HepG2 (cell line): ENCODE results near the gene KCNE4. TPM values are rescaled to one million over a fixed set of nuclear protein-coding genes. Genes with fewer than 3 reads are reported as not detected.

Experiments used
- ATAC-seq: fragments of 200-7000 bp; cut with Tn5 transposase; 3 replicates; pipeline ENCODE4 v1.9.1; 2020; ENCODE audit warnings: mild to moderate bottlenecking, moderate library complexity
- BruUV-seq: library from RNA; stranded (reverse); fragments of 400-500 nt; replicated peaks from 2 replicates; lab custom pipeline; 2021; lab: Mats Ljungman, UMichigan
- CTCF ChIA-PET: fragments of 300-600 bp; formaldehyde crosslinking; extraction: SDS; loops from one replicate; lab custom pipeline; 2021; ENCODE audit warnings: low total read pairs, inconsistent platforms, low intra/inter-chr PET ratio; lab: Yijun Ruan, JAX
- POLR2A ChIA-PET: fragments of 350-600 bp; sonication (Branson Sonifier 250); formaldehyde crosslinking; loops from one replicate; lab custom pipeline; 2020; ENCODE audit warnings: antibody characterized with exemption, inconsistent platforms; lab: Yijun Ruan, JAX
- DNase-seq: peaks from one replicate; pipeline ENCODE4 v3.0.0-alpha.2; 2015; ENCODE audit warnings: low spot score
- FAIRE-seq: peaks from 3 replicates; lab custom pipeline; 2011; peaks lifted over from hg19 to GRCh38; lab: Jason Lieb, UNC
- H2AFZ ChIP-seq: one replicate; pipeline ENCODE4 v1.6.1; 2011; ENCODE audit warnings: low read length, inconsistent platforms
- H3K27ac ChIP-seq: fragments of 300-600 bp; 3 replicates; pipeline ENCODE4 v1.8.0; 2011; ENCODE audit warnings: mixed run types, mild to moderate bottlenecking, mixed read lengths, low read length, inconsistent platforms; ENCODE audit not compliant: insufficient read depth; ENCODE audit errors: extremely low read length
- H3K27me3 ChIP-seq, 2 experiments: fragments of 200-600 bp in 1 of 2; 2 replicates in 1 of 2; 3 replicates in 1 of 2; pipeline versions ENCODE4 v1.6.0 to v1.8.0; 2011; ENCODE audit warnings: low read length in 2 of 2, mild to moderate bottlenecking in 2 of 2, moderate library complexity in 2 of 2, inconsistent platforms in 1 of 2; ENCODE audit not compliant: insufficient read depth in 2 of 2, control insufficient read depth in 1 of 2
- H3K36me3 ChIP-seq, 2 experiments: fragments of 200-600 bp in 1 of 2; replicated peaks in 1 of 2; 2 replicates in 1 of 2; 3 replicates in 1 of 2; pipeline versions ENCODE4 v1.5.1 to v1.8.0; 2011; ENCODE audit warnings: low read length in 2 of 2, inconsistent platforms in 1 of 2; ENCODE audit not compliant: insufficient read depth in 2 of 2, control insufficient read depth in 1 of 2
- H3K4me1 ChIP-seq: 2 replicates; pipeline ENCODE4 v1.5.1; 2012; ENCODE audit warnings: low read length, inconsistent platforms; ENCODE audit not compliant: insufficient read depth
- H3K4me2 ChIP-seq: 2 replicates; pipeline ENCODE4 v1.6.0; 2011; ENCODE audit warnings: low read depth, low read length, inconsistent platforms
- H3K4me3 ChIP-seq, 3 experiments: fragments of 200-600 bp in 1 of 3; sonication (generic), shearing (Covaris generic) in 1 of 3; replicated peaks in 1 of 3; 2 replicates each; pipeline ENCODE4 v1.5.1; 2011 to 2016; ENCODE audit warnings: low read length in 3 of 3, inconsistent platforms in 2 of 3, low read depth in 2 of 3, mild to moderate bottlenecking in 2 of 3, control low read depth in 1 of 3, mixed read lengths in 1 of 3; ENCODE audit not compliant: insufficient read depth in 1 of 3
- H3K79me2 ChIP-seq: one replicate; pipeline ENCODE4 v1.6.1; 2011; ENCODE audit warnings: low read length, inconsistent platforms; ENCODE audit not compliant: insufficient read depth
- H3K9ac ChIP-seq: 2 replicates; pipeline ENCODE4 v1.6.0; 2011; ENCODE audit warnings: mild to moderate bottlenecking, low read depth, low read length, inconsistent platforms; ENCODE audit not compliant: insufficient read depth
- H3K9me3 ChIP-seq: 2 replicates; pipeline ENCODE4 v1.5.1; 2012; ENCODE audit warnings: mild to moderate bottlenecking, low read length
- H4K20me1 ChIP-seq: 2 replicates; pipeline ENCODE4 v1.6.0; 2011; ENCODE audit warnings: inconsistent platforms, mild to moderate bottlenecking, low read length, moderate library complexity; ENCODE audit not compliant: insufficient read depth
- BRCA1 ChIP-seq: sonication (generic); formaldehyde crosslinking; IDR thresholded peaks from 2 replicates; pipeline ENCODE4 v1.4.0; 2020; ENCODE audit warnings: missing genetic modification reagents
- CCDC6 ChIP-seq: sonication (generic); formaldehyde crosslinking; IDR thresholded peaks from 2 replicates; pipeline ENCODE4 v1.8.1; 2022; ENCODE audit warnings: mild to moderate bottlenecking, missing genetic modification reagents, moderate library complexity
- MXD1 ChIP-seq: sonication (generic); formaldehyde crosslinking; IDR thresholded peaks from 2 replicates; pipeline ENCODE4 v1.4.0; 2020; ENCODE audit warnings: mild to moderate bottlenecking, missing genetic modification reagents
- MYNN ChIP-seq: sonication (generic); formaldehyde crosslinking; IDR thresholded peaks from 2 replicates; pipeline ENCODE4 v1.4.0; 2020; ENCODE audit warnings: mild to moderate bottlenecking, low read depth, missing genetic modification reagents
- RERE ChIP-seq: IDR thresholded peaks from 2 replicates; pipeline ENCODE4 v1.6.1; 2016; ENCODE audit warnings: low read depth, missing genetic modification reagents, missing compliant biosample characterization
- ZFP82 ChIP-seq: sonication (generic); formaldehyde crosslinking; IDR thresholded peaks from 2 replicates; pipeline ENCODE4 v1.5.1; 2020; ENCODE audit warnings: mild to moderate bottlenecking, missing genetic modification reagents, borderline replicate concordance
- ZFYVE20 ChIP-seq: sonication (generic); formaldehyde crosslinking; IDR thresholded peaks from 2 replicates; pipeline ENCODE4 v1.8.0; 2023; ENCODE audit warnings: low read depth, mild to moderate bottlenecking, moderate library complexity, missing genetic modification reagents, borderline replicate concordance
- ZMYM4 ChIP-seq: sonication (generic); formaldehyde crosslinking; IDR thresholded peaks from 2 replicates; pipeline ENCODE4 v1.8.1; 2023; ENCODE audit warnings: mild to moderate bottlenecking, missing genetic modification reagents
- ZNF205 ChIP-seq: IDR thresholded peaks from 2 replicates; pipeline ENCODE4 v1.6.1; 2018; ENCODE audit warnings: missing biosample characterization, missing genetic modification reagents
- ZNF503 ChIP-seq: sonication (generic); formaldehyde crosslinking; IDR thresholded peaks from 2 replicates; pipeline ENCODE4 v1.4.0; 2020; ENCODE audit warnings: missing genetic modification reagents
- WGBS: methylation state at CpG from one replicate; pipeline ENCODE4 v1.1.6; 2017; ENCODE audit warnings: low lambda C conversion rate; 5-methylcytosine and 5-hydroxymethylcytosine counted together
- in situ Hi-C: cut with HindIII; loops from 2 replicates; pipeline ENCODE4 v1.10.0; 2017; ENCODE audit warnings: low pct_unique_long_range_greater_than_20kb; ENCODE audit not compliant: extremely low pct_ligation_motif_present
- intact Hi-C: fragments of 100-400 bp; cut with micrococcal nuclease; formaldehyde crosslinking; loops from one replicate; pipeline ENCODE4 v1.10.0; 2022; ENCODE audit not compliant: unreplicated experiment
- polyA plus RNA-seq, 8 experiments: library from polyadenylated mRNA; depleted of rRNA in 3 of 8; stranded (reverse) in 7 of 8; unstranded in 1 of 8; fragments of >200 nt; fragmentation: Illumina TruSeq in 4 of 8; extraction: Trizol in 4 of 8; gene quantifications; 2 replicates each; pipeline versions ENCODE4 v1.2.1 to v1.2.3, GENCODE V29; 2011 to 2016; ENCODE audit warnings: low read depth in 4 of 8, missing spikeins in 1 of 8, mixed read lengths in 1 of 8; ENCODE audit not compliant: insufficient read depth in 1 of 8
- total RNA-seq, 5 experiments: library from RNA; depleted of rRNA; stranded (reverse); fragments of >200 nt; fragmentation: Illumina TruSeq; extraction: Trizol; gene quantifications; 2 replicates each; pipeline ENCODE4 v1.2.3, GENCODE V29; 2016; ENCODE audit warnings: low read depth in 1 of 5

Gene KCNE4
- total and polyA plus RNA-seq, 2 of the 13 experiments (the other 11 are each of a cell fraction or from before 2014, with no cell fraction given): not detected

GRCh38 chr2:223069988-223070387, 18.0 kb downstream of the KCNE4 start:
- Histone ChIP-seq H3K9ac (no peak overlapping the region), H3K79me2 (no peaks in the 10 kb centered on the region)
- CTCF ChIA-PET: no interaction called here
- no peak for TF ChIP-seq ZFYVE20 (CRISPR knock-in tag)
- no peak for TF ChIP-seq MXD1 (CRISPR knock-in tag)
- TF ChIP-seq, all 625 proteins: peak for 0
- POLR2A ChIA-PET: no interaction called here
- Histone ChIP-seq H3K9me3 (no peaks in the 10 kb centered on the region), H3K36me3 (no peaks in the 10 kb centered on the region), H3K4me3 (no peak overlapping the region), H3K27me3 (peaks cover 0 to 14% of the 10 kb centered on the region in 2 experiments; a peak in 4 of 5 replicates), H4K20me1 (no peaks in the 10 kb centered on the region), H3K27ac (no peak overlapping the region), H3K4me2 (no peak overlapping the region), H3K4me1 (no peaks in the 10 kb centered on the region), H2AFZ (no peak overlapping the region)
- in situ Hi-C loops (no loop called here), intact Hi-C loops (no loop called here)
- no peak for DNase-seq
- FAIRE-seq: no peak
- no peak for ATAC-seq
- no TSS peak for BruUV-seq
- 6% methylated on average over 1 of the region's 1 CpG for WGBS

- Histone ChIP-seq H2AFZ (no peak overlapping the region), H3K9ac (no peak overlapping the region), H3K4me3 (no peak overlapping the region), H3K4me1 (no peaks in the 10 kb centered on the region), H3K9me3 (no peaks in the 10 kb centered on the region), H3K4me2 (no peak overlapping the region), H4K20me1 (no peaks in the 10 kb centered on the region), H3K36me3 (no peaks in the 10 kb centered on the region), H3K27me3 (peaks cover 0 to 11% of the 10 kb centered on the region in 2 experiments; a peak in 3 of 5 replicates), H3K79me2 (no peaks in the 10 kb centered on the region), H3K27ac (no peak overlapping the region)
- DNase-seq (no peak), ATAC-seq (no peak), FAIRE-seq (no peak)
- CTCF ChIA-PET: no interaction called here
- POLR2A ChIA-PET: no interaction called here
- intact Hi-C loops: no loop called here
- WGBS: 8% methylated on average over 4 of the region's 4 CpGs
- no TSS peak for BruUV-seq
- in situ Hi-C loops: no loop called here
- TF ChIP-seq ZFP82 (CRISPR knock-in tag): no peak
- TF ChIP-seq RERE (CRISPR knock-in tag): no peak
- no peak for TF ChIP-seq CCDC6 (CRISPR knock-in tag)
- no peak for TF ChIP-seq ZMYM4 (CRISPR knock-in tag)
- no peak for TF ChIP-seq MYNN (CRISPR knock-in tag)
- TF ChIP-seq ZNF503 (CRISPR knock-in tag): no peak
- no peak for TF ChIP-seq BRCA1 (CRISPR knock-in tag)
- no peak for TF ChIP-seq ZNF205 (CRISPR knock-in tag)
Measured at GRCh38 chr2:223071139-223071538, 19.1 kb downstream of the KCNE4 start.
